ENCODE measurements around the gene DCST2. TPM values are rescaled to one million over a fixed set of nuclear protein-coding genes. Genes with fewer than 3 reads are reported as not detected.

Gene DCST2
- total and polyA plus RNA-seq, 10 of the 15 experiments (the other 5 are each of a cell fraction or from before 2014, with no cell fraction given), result 0.33 to 0.41 (median 0.36) TPM; not detected in 7

- Histone ChIP-seq H3K79me2 (ENCODE audit: control insufficient read depth, insufficient read depth, low read length) (peaks cover 41% of the 10 kb centered on the region), H3K27me3 (replicated peaks in 1 of 2; ENCODE audit: control insufficient read depth in 2 of 2, insufficient read depth in 2 of 2, low read length in 1 of 2) (no peaks in the 10 kb centered on the region), H3K4me1 (ENCODE audit: control insufficient read depth, insufficient read depth, low read length) (peaks cover 22% of the 10 kb centered on the region), H3K9ac (ENCODE audit: control insufficient read depth, insufficient read depth, low read length) (no peak overlapping the region), H3K9me3 (replicated peaks; ENCODE audit: control insufficient read depth, insufficient read depth, low read length) (no peaks in the 10 kb centered on the region), H2AFZ (ENCODE audit: control insufficient read depth, low read depth, low read length) (no peak overlapping the region), H3K27ac (ENCODE audit: control insufficient read depth, insufficient read depth) (no peak overlapping the region), H4K20me1 (ENCODE audit: control insufficient read depth, insufficient read depth) (no peaks in the 10 kb centered on the region), H3K4me3 (no peak overlapping the region), H3K36me3 (ENCODE audit: control insufficient read depth in 2 of 2, insufficient read depth in 2 of 2, low read length in 1 of 2) (peaks cover 10 to 12% of the 10 kb centered on the region in 2 experiments; a peak in 3 of 4 replicates), H3K4me2 (ENCODE audit: control insufficient read depth, insufficient read depth) (no peak overlapping the region; the same call in 1 of the 2 replicates)
- RAD21 ChIA-PET (ENCODE audit: unreplicated experiment), result interaction anchor here (0.9 to 2.5 kb wide), 3 partner anchors 14 to 91 kb away, joined by 3 to 16 read pairs (median 5); partner anchors contain the start of gene PBXIP1
- BruUV-seq (replicated peaks), result no TSS peak
- POLR2A ChIA-PET, result interaction anchor here (9.8 kb wide), 1 partner anchor 12 kb away, joined by 140 read pairs; the partner anchor contains the start of genes PBXIP1 and PYGO2
- TF ChIP-seq NRF1 (conservative IDR thresholded peaks at IDR 0.05; ENCODE audit: low read depth, low read length) (no peak), TAF1 (IDR thresholded peaks at IDR 0.05; ENCODE audit: borderline replicate concordance, low read depth, low read length) (no peak), RELA (IDR thresholded peaks at IDR 0.05; ENCODE audit: borderline replicate concordance, partially characterized antibody) (no peak), RB1 (IDR thresholded peaks at IDR 0.05; ENCODE audit: borderline replicate concordance) (no peak), NFYA (IDR thresholded peaks at IDR 0.05; ENCODE audit: borderline replicate concordance, low read depth, low read length) (no peak), CEBPZ (IDR thresholded peaks at IDR 0.05; ENCODE audit: low read depth, low read length) (no peak)
- in situ Hi-C loops (cut with MboI) (no loop called here), intact Hi-C loops (cut with micrococcal nuclease; ENCODE audit: unreplicated experiment) (no loop called here)
- CTCF ChIA-PET, result interaction anchor here (20.6 kb wide), 1 partner anchor 28 kb away, joined by 226 read pairs; the partner anchor contains the start of genes LENEP and ZBTB7B
- WGBS (ENCODE audit: insufficient coverage, insufficient replicate concordance, low lambda C conversion rate, missing lambda C conversion rate), result 70% methylated on average over 5 of the region's 5 CpGs
- DNase-seq (ENCODE audit: low read depth, low spot score) (no peak), ATAC-seq (no peak), FAIRE-seq (no peak)
- SMC1A ChIA-PET (ENCODE audit: uncharacterized antibody, unreplicated experiment), result interaction anchor here (2.5 to 3.2 kb wide), 2 partner anchors 8 to 14 kb away, joined by 14 to 21 read pairs; partner anchors contain the start of genes PBXIP1 and PYGO2
Measured at GRCh38 chr1:154969246-154969645, 64.3 kb downstream of the DCST2 start.
